Esophagus squamous epithelium (tissue), 5 donors: ENCODE results near the gene MIEF2. TPM values are rescaled to one million over a fixed set of nuclear protein-coding genes. Genes with fewer than 3 reads are reported as not detected.

Experiments used
- DNase-seq: peaks from one replicate; lab custom pipeline; 2025; lab: John Stamatoyannopoulos, UW
- H3K27ac ChIP-seq, 4 donors: fragments of 200-600 bp; sonication (generic); one replicate each; pipeline ENCODE4 v1.5.1; 2016 to 2019; ENCODE audit warnings: mild to moderate bottlenecking in 1 of 4
- H3K27me3 ChIP-seq, 4 donors: fragments of 200-600 bp; sonication (generic); 1 replicate in 3 of 4; 2 replicates in 1 of 4; pipeline versions ENCODE4 v1.5.1 to v1.6.0; 2017 to 2021; ENCODE audit warnings: antibody characterized with exemption in 1 of 4
- H3K36me3 ChIP-seq, 3 donors: fragments of 200-600 bp; sonication (generic); one replicate each; pipeline ENCODE4 v1.5.1; 2016 to 2019
- H3K4me1 ChIP-seq, 3 donors: fragments of 200-600 bp; sonication (generic); one replicate each; pipeline ENCODE4 v1.5.1; 2017 to 2019
- H3K4me3 ChIP-seq, 4 donors: fragments of 200-600 bp; sonication (generic); 1 replicate in 3 of 4; 2 replicates in 1 of 4; pipeline ENCODE4 v1.5.1; 2016 to 2019; ENCODE audit warnings: mild to moderate bottlenecking in 2 of 4, moderate library complexity in 1 of 4
- H3K9me3 ChIP-seq, 3 donors: fragments of 200-600 bp; sonication (generic); one replicate each; pipeline ENCODE4 v1.5.1; 2016 to 2019
- CTCF ChIP-seq, 6 experiments: fragments of 450-650 bp in 4 of 6; fragments of 200-600 bp in 2 of 6; sonication (generic) in 2 of 6; IDR thresholded peaks; one replicate each; pipeline ENCODE4 v1.5.1; 2016 to 2019; ENCODE audit warnings: antibody characterized with exemption in 6 of 6, mild to moderate bottlenecking in 4 of 6, moderate library complexity in 4 of 6
- POLR2A ChIP-seq, 4 donors: fragments of 450-650 bp; IDR thresholded peaks; one replicate each; pipeline ENCODE4 v1.6.1; 2017; ENCODE audit warnings: antibody characterized with exemption in 4 of 4, mild to moderate bottlenecking in 4 of 4, moderate library complexity in 3 of 4
- WGBS, 2 donors: methylation state at CpG; one replicate each; pipeline ENCODE4 v1.1.5; 2018; 5-methylcytosine and 5-hydroxymethylcytosine counted together
- intact Hi-C: fragments of 100-400 bp; cut with DNase I; formaldehyde crosslinking; loops from one replicate; pipeline ENCODE4 v1.15.0; 2022
- total RNA-seq, 4 donors: library from RNA; depleted of rRNA; stranded (reverse); fragments of >200 nt; gene quantifications; one replicate each; pipeline ENCODE4 v1.1.0, GENCODE V29; 2016
- donor health status: DM: yes; HTN: yes; CAD: no.

Gene MIEF2
- total RNA-seq, 4 donors from 2014 or later, result 5.5 to 16.1 (median 8.9) TPM

DNA sequence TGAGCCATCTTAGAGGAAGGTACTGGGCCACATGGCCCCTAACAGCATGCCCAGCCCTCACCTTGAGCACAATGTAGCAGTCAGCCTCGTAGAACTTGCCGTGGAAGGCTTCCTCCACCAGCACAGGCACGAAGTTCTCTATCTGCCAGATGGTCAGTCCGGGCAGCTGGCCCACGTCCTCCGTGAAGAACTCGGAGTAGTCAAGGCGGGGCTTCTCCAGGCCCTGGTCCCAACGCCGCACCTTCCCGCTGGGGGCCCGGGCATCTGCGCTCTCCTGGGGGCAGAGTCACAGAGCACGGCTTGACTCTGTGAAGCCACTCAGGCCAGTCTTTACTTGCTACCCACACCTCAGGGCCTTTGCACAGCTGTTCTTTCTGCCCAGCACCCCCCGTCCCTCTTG, 9.3 kb upstream of the MIEF2 start:
- Histone ChIP-seq H3K9me3 (no peaks in the 10 kb centered on the region), H3K27me3 (no peaks in the 10 kb centered on the region), H3K4me3 (no peak overlapping the region), H3K36me3 (peaks cover 44 to 98% (median 64%) of the 10 kb centered on the region in 3 donors), H3K27ac (no peak overlapping the region), H3K4me1 (peaks cover 16 to 61% (median 26%) of the 10 kb centered on the region in 3 donors)
- WGBS, 2 donors, result 100% methylated on average over 1 to 3 of the region's 15 CpGs
- DNase-seq, result no peak
- intact Hi-C loops, result no loop called here
- TF ChIP-seq CTCF (IDR thresholded peaks at IDR 0.05) (no peak), POLR2A (IDR thresholded peaks at IDR 0.05) (no peak)

GRCh38 chr17:18252160-18252559, 8.3 kb upstream of the MIEF2 start:
- H3K9me3 ChIP-seq, result no peaks in the 10 kb centered on the region
- no peaks in the 10 kb centered on the region for H3K27me3 ChIP-seq
- intact Hi-C loops, result no loop called here
- peaks cover 45 to 97% (median 58%) of the 10 kb centered on the region in 3 donors for H3K36me3 ChIP-seq
- no peak for DNase-seq
- no peak overlapping the region for H3K27ac ChIP-seq
- WGBS, 2 donors, result 80% methylated on average over 1 of the region's 5 CpGs; no CpG with 5 or more reads in 1 of the 2 donors
- peaks cover 20 to 61% (median 23%) of the 10 kb centered on the region in 3 donors for H3K4me1 ChIP-seq
- no peak for TF ChIP-seq POLR2A (IDR thresholded peaks at IDR 0.05)
- TF ChIP-seq CTCF (IDR thresholded peaks at IDR 0.05), result no peak
- H3K4me3 ChIP-seq, result no peak overlapping the region

DNA sequence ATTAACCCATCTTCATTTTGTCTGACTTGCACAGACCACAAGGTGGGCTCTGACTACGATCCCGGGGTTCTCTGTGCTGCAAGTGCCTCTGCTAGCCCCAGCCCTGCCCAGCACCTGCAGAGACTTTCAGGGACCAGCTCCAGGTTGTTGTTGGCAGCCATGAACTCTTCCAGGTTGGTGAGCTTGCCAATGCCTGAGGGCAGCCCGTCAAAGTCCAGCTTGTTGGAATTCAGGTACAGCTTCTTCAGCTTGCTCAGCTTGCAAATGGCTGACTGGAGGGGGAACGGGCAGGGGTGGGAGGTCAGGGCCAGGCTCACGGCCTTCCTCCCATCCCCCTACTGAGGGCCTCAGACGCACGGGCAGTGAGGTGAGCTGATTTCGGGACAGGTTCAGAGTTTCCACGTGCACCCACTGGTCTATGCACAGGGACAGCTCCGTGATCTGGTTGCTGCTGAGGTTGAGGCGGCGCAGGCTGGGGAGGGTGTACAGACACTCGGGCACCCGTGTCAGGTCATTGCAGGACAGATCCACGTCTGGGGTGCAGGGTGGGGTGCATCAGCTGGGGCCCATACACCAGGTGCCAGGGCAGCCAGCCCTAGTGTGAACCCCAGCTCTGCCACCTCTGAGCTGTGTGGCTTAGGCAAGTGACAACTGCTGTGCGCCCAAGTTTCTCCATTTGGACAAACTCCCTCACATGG, 7.1 kb upstream of the MIEF2 start:
- no peak for TF ChIP-seq CTCF (IDR thresholded peaks at IDR 0.05)
- Histone ChIP-seq H3K4me1 (peaks cover 15 to 56% (median 19%) of the 10 kb centered on the region in 3 donors), H3K27me3 (no peaks in the 10 kb centered on the region), H3K27ac (no peak overlapping the region), H3K9me3 (no peaks in the 10 kb centered on the region), H3K36me3 (peaks cover 45 to 86% (median 58%) of the 10 kb centered on the region in 3 donors), H3K4me3 (no peak overlapping the region)
- 59 to 67% methylated on average over 5 to 8 of the region's 16 CpGs for WGBS, 2 donors
- DNase-seq, result no peak
- intact Hi-C loops, result no loop called here

- H3K4me3 ChIP-seq, result no peak overlapping the region
- TF ChIP-seq POLR2A (IDR thresholded peaks at IDR 0.05) (no peak), CTCF (IDR thresholded peaks at IDR 0.05) (no peak)
- WGBS, 2 donors, result 87 to 91% methylated on average over 18 to 19 of the region's 27 CpGs
- no peak for DNase-seq
- H3K9me3 ChIP-seq, result no peaks in the 10 kb centered on the region
- peaks cover 20 to 54% (median 20%) of the 10 kb centered on the region in 3 donors for H3K4me1 ChIP-seq
- no peak overlapping the region for H3K27ac ChIP-seq
- peaks cover 45 to 77% (median 54%) of the 10 kb centered on the region in 3 donors for H3K36me3 ChIP-seq
- intact Hi-C loops, result no loop called here
- H3K27me3 ChIP-seq, result no peaks in the 10 kb centered on the region
These were observed 6.3 kb upstream of the MIEF2 start for GRCh38 chr17:18253947-18254821.
